ENCODE results near the gene UNC13B. TPM values are rescaled to one million over a fixed set of nuclear protein-coding genes. Genes with fewer than 3 reads are reported as not detected.

UNC13B gene
- total RNA-seq, 1 donor from 2014 or later = 15.5 TPM

GRCh38 chr9:35422753-35423152, 260.9 kb downstream of the UNC13B start:
- DNase-seq (ENCODE audit: low read depth in 2 of 2) = no peak

GRCh38 chr9:35423499-35423898, 261.7 kb downstream of the UNC13B start:
- no peak for DNase-seq (ENCODE audit: low read depth in 2 of 2)

- no peak for DNase-seq (ENCODE audit: low read depth in 2 of 2)
These were observed 262.8 kb downstream of the UNC13B start for GRCh38 chr9:35424356-35425352.

GRCh38 chr9:35426627-35427026, 264.8 kb downstream of the UNC13B start:
- no peak for DNase-seq (ENCODE audit: low read depth in 2 of 2)

GRCh38 chr9:35431467-35431866, 269.7 kb downstream of the UNC13B start:
- no peak for DNase-seq (ENCODE audit: low read depth in 2 of 2)

GRCh38 chr9:35432076-35432475, 270.3 kb downstream of the UNC13B start:
- no peak for DNase-seq (ENCODE audit: low read depth in 2 of 2)

- no peak for DNase-seq (ENCODE audit: low read depth in 2 of 2)
These were observed 275.1 kb downstream of the UNC13B start for GRCh38 chr9:35436933-35437332.

- no peak for DNase-seq (ENCODE audit: low read depth in 2 of 2)
These were observed 284.2 kb downstream of the UNC13B start for GRCh38 chr9:35446012-35446411.

GRCh38 chr9:35448496-35448895, 286.7 kb downstream of the UNC13B start:
- DNase-seq (ENCODE audit: low read depth in 2 of 2) = no peak

GRCh38 chr9:35452481-35452880, 290.7 kb downstream of the UNC13B start:
- DNase-seq (ENCODE audit: low read depth in 2 of 2) = no peak

GRCh38 chr9:35453786-35454185, 292.0 kb downstream of the UNC13B start:
- DNase-seq (ENCODE audit: low read depth in 2 of 2) = no peak

Other genes with a start within 250 kb of the UNC13B start
- under 0.01 TPM in 1 of 2 replicates, not detected in the other for gene PHF24, start 203.7 kb upstream of the UNC13B start, total RNA-seq
- gene DNAJB5, start 172.3 kb upstream of the UNC13B start, total RNA-seq = 3.3 and 5.9 TPM in 2 replicates
- 509 and 563 TPM in 2 replicates for gene VCP, start 89.4 kb upstream of the UNC13B start, total RNA-seq
- gene FANCG, start 82.1 kb upstream of the UNC13B start, total RNA-seq = 13.9 and 19.3 TPM in 2 replicates
- 7.4 and 9.5 TPM in 2 replicates for gene PIGO, start 65.4 kb upstream of the UNC13B start, total RNA-seq
- 199 and 234 TPM in 2 replicates for gene STOML2, start 58.9 kb upstream of the UNC13B start, total RNA-seq
- gene ATOSB, start 46.1 kb upstream of the UNC13B start, total RNA-seq = 6.0 and 8.3 TPM in 2 replicates